Activated T-cell treated with anti-CD3 and anti-CD28 coated beads, Interleukin-2, amount 50 U/mL, for 1 hour (primary cell): ENCODE data around the gene LSP1.
"Not testable (repeated sequence)": the region's sequence is repeated elsewhere in the genome, so short reads cannot be mapped to it uniquely, and the experiment has no call there.

Source experiments
- DNase-seq: peaks from one replicate; pipeline ENCODE4 v3.0.0-alpha.2; 2020

The LSP1 gene, protein sequence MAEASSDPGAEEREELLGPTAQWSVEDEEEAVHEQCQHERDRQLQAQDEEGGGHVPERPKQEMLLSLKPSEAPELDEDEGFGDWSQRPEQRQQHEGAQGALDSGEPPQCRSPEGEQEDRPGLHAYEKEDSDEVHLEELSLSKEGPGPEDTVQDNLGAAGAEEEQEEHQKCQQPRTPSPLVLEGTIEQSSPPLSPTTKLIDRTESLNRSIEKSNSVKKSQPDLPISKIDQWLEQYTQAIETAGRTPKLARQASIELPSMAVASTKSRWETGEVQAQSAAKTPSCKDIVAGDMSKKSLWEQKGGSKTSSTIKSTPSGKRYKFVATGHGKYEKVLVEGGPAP

DNA sequence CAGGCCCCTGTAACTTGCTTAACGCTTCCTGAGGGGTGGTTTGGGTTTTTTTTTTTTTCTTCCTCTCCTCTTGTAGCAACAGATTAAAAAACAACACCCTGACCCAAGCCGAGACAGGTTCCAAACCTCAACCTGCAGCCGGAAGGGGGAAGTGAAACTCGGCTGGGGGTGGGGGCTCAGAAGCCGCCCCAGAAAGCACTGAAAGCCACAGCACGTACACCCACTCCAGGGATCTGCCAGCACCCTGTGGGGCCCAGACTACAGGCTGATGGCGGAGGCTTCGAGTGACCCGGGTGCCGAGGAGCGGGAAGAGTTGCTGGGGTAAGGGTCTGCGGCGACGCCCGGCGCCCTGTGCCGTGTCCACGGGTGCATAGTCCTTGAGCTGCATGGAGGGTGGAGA lies at the start of gene LSP1:
LSP1 (plus strand) TSS at position 208 of the 400 bp plus-strand sequence; CDS start at position 269, 61 bp downstream.
- DNase-seq, result peak; percentile 75

DNA sequence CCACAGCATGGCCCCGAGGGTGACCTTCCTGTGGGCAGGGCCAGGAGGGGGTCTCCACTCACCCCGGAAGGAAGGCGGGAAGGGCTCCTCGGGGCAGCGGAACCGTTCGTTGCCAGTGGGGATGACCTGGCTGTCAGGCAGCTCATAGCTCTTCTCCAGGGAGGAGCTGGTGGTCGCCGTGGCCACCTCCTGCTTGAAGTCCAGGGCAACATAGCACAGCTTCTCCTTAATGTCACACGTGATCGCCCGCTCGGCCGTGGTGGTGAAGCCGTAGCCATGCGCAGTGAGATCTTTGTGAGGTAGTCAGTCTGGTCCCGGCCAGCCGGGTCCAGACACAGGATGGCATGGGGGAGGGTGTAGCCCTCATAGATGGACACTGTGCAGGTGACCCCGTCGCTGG lies 49.6 kb upstream of the LSP1 start:
- DNase-seq, result no peak

- DNase-seq, result not testable (repeated sequence)
Measured at GRCh38 chr11:1803835-1804519, 48.9 kb upstream of the LSP1 start.

- no peak for DNase-seq
Measured at GRCh38 chr11:1805525-1805924, 47.4 kb upstream of the LSP1 start.

GRCh38 chr11:1807264-1807995 lies 45.5 kb upstream of the LSP1 start:
- no peak for DNase-seq

- DNase-seq, result no peak
Measured at GRCh38 chr11:1810761-1811160, 42.1 kb upstream of the LSP1 start.

GRCh38 chr11:1812274-1812673 lies 40.6 kb upstream of the LSP1 start:
- DNase-seq, result no peak

GRCh38 chr11:1812801-1813200 lies 40.1 kb upstream of the LSP1 start:
- no peak for DNase-seq

- DNase-seq, result not testable (repeated sequence)
Measured at GRCh38 chr11:1813356-1813755, 39.5 kb upstream of the LSP1 start.

GRCh38 chr11:1814691-1815090 lies 38.2 kb upstream of the LSP1 start:
- no peak for DNase-seq

GRCh38 chr11:1815311-1815710 lies 37.6 kb upstream of the LSP1 start:
- no peak for DNase-seq

DNA sequence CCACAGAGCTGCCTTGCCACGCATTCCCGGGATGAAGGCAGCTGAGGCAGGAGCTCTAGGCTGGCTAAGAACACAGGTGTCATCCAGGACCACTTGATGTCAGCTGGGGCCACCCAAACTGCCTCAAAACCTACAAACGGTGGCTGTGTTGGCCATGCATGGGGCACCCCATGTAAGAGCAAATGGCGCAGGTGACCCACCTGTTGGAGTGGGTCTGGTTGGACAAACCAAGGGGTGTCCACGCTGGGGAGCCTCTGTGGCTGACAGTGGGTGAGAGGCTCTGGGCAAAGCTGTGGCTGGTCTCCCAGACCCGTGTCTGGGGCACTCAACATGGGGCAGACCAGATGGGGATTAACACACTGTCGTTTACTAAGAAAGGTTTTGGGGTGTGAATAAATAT lies 37.1 kb upstream of the LSP1 start:
- DNase-seq, result no peak

GRCh38 chr11:1817000-1817399 lies 35.9 kb upstream of the LSP1 start:
- no peak for DNase-seq

DNA sequence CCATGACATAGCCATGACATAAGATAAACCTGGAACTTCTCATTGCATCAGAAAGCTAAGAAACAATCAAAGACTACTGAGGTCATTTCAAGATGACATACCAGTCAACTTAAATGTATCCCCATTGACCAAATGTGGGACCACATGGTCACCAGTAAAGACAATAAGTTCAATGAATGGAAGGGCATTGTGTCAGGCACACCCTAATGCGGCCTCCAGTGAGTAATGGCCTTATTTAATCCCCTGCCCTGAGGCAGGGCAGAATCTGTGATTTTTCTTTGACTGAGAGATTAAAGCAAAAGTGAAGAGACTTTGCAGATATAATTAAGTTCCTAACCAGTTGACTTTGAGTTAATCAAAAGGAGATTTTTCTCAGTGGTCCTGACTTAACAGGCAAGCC lies 35.4 kb upstream of the LSP1 start:
- DNase-seq, result no peak

- no peak for DNase-seq
Measured at GRCh38 chr11:1819074-1819473, 33.8 kb upstream of the LSP1 start.

DNA sequence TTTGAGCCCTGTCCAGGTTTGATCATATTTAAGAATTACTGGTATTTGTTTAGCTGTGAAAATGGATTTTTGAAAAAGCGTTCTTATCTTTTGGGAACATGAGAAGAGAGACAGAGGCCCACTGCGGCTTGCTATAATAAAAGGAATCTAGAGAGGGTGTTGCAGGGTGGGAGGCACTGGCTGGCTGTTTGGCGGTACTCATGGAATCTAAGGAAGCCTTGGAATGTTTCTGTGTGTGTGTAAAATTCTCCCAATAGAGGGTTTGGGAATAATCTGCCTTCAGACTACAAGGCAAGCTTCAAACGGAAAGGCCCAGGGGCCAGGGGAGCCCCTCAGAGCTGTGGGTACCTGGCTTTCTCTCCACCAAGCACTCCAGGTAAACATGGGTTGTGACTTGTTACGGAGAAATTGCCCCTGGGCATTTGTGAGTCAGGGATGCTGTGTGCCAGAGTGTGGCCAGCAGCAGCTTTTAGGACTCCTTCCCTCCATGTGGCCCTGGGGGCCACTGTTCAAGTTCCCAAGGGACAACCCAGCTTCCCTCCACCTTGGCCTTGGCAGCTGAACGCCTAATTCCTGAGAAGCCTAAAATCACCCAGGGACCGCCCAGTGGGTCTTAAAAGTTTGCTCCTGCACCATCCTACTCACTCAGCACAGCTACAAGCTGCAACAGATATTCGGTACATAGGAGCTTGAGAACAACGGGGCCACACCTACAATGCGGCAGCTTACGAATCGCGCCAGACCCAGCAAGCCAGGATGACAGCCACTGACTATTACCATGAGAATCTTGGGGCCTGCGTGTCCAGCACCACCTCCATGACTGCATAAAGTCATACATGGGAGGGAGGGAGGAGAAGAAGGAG lies 32.2 kb upstream of the LSP1 start:
- DNase-seq, result no peak

DNA sequence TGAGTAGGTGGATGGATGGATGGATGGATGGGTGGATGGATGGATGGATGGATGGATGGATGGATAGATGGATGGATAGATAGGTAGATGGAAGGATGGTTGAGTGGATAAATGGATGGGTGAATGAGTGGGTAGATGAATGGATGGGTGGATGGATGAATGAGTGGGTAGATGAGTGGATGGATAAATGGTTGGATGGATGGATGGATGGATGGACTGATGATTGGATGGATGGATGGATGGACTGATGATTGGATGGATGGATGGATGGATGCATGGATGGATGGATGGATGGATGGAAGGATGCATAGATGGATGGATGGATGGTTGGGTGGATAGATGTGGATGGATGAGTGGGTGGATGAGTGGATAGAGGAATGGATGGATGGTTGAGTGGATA lies 31.3 kb upstream of the LSP1 start:
- no peak for DNase-seq

GRCh38 chr11:1822648-1823375 lies 30.1 kb upstream of the LSP1 start:
- DNase-seq, result no peak

- DNase-seq, result no peak
Measured at GRCh38 chr11:1823376-1824220, 29.3 kb upstream of the LSP1 start.

GRCh38 chr11:1824221-1825038 lies 28.5 kb upstream of the LSP1 start:
- no peak for DNase-seq
